ENCODE data around the gene GSTM2.

GRCh38 chr1:109669246-109669948, 1.5 kb downstream of the GSTM2 start:
- no peak for TF ChIP-seq CTCF (IDR thresholded peaks at IDR 0.05; ENCODE audit: poor library complexity)
- no peak for TF ChIP-seq EZH2phosphoT487 (IDR thresholded peaks at IDR 0.05; ENCODE audit: low read depth, severe bottlenecking, unreplicated experiment)
- TF ChIP-seq EZH2 (IDR thresholded peaks at IDR 0.05; ENCODE audit: borderline replicate concordance) = no peak

Measured in hepatocyte (in vitro differentiated cells).